COLO668 (cell line): ENCODE results near the gene ABCD3.
"Not testable (repeated sequence)": the region's sequence is repeated elsewhere in the genome, so short reads cannot be mapped to it uniquely, and the experiment has no call there.

ENCODE experiments used
- DNase-seq: peaks from one replicate; lab custom pipeline; 2025; ENCODE audit not compliant: unreplicated experiment; lab: John Stamatoyannopoulos, UW

ABCD3 gene

DNA sequence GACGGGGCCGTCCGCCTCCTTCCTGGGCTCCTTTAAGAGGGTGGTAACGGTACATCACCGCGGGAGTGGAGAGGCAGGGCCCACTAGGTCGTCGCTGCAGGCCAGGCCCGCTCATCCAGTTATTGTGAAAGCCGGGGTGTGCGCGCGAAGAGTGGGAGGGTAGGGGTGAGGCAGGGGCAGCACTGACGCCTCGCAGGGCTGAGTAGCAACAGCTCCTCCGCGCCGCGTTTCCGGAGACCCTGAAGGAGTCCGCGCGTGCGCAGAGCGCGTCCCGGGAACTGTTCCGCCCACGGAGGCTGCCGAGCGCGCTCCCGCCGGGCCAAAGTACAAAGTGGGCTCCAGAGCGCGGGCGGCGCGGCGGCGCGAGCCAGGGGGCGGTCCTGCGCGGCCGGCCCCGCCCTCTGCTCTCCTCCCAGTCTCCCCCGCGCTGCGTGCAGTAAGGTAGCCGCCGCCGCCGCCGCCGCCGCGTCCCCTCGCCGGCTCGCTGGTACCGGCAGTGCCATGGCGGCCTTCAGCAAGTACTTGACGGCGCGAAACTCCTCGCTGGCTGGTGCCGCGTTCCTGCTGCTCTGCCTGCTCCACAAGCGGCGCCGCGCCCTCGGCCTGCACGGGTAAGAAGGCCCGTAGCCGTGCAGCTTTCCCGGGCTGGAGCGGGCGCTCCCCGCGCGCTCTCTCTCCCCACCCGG lies at the start of gene ABCD3:
Gene ABCD3, plus strand, starts transcription at position 412 of the 686 bp plus-strand sequence. Its CDS starts 90 bp downstream, at position 502.
- peak; percentile 99 for DNase-seq

DNA sequence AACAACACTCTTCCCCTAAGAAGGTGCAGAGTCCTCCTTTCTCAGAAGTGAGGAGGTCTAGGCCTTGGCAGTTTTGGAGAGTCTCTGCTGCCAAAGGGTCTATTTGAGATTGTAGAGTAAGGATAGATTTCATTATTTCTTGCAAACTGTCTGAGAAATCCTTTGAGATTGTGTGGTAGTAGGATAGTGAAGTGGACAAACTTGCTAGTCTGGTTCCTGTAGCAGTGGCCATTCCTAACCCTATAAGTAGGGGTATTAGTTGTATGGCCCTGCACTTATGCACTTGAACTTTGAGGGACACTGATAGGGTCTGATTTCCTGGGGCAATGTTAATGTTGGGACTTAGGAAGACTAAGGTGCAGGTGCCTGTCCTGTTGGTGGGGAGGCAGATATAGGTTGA lies 45.4 kb upstream of the ABCD3 start:
- DNase-seq: not testable (repeated sequence)

DNA sequence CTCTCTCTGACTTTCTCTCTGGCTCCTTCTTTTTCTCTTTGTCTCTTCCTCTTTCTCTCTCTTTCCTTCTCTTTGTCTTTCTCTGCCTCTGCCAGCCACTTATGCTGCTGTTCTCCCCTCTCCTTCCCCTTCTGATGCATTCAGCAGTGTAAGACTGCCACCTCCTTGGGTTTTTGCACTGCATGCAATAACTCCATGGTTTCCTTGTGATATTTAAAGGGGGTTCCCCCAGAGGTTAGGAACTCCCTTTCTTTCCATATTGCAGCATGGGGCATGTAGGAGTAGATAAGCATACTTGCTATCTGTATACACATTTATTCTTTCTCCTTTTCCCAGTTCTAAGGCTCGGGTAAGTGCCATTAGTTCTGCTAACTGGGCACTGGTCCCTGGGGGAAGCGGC lies 44.9 kb upstream of the ABCD3 start:
- DNase-seq: not testable (repeated sequence)

DNA sequence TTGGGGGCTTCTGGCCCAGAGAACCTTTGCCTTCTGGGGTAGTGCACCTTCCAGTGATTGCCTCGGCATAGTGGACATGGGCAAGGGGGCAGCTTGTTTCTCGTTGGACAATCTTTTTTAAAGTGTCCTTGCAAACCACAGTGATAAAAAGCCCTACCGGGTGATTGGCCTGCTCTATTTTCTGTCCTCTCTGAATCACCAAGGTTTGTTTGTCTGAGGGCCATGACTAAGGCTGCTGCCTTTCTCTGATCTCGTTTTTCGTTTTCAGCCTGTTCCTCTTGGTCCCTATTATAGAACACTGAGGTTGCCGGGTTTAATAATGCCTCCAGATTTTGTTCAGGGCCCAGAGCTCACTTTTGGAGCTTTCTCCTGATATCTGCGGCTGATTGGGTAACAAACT lies 42.5 kb upstream of the ABCD3 start:
- DNase-seq: not testable (repeated sequence)

DNA sequence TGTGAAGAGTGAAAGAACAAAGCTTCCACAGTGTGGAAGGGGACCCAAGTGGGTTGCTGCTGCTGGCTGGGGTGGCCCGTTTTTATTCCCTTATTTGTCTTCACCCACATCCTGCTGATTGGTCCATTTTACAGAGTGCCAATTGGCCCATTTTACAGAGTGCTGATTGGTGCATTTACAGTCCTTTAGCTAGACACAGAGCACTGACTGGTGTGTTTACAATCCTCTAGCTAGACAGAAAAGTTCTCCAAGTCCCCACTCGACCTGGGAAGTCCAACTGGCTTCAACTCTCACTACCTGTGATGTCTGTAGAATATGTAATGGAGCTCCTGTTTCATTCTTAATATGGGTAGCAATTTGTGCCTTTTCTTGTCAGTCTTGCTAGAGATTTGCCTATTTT lies 39.7 kb upstream of the ABCD3 start:
- DNase-seq: not testable (repeated sequence)

DNA sequence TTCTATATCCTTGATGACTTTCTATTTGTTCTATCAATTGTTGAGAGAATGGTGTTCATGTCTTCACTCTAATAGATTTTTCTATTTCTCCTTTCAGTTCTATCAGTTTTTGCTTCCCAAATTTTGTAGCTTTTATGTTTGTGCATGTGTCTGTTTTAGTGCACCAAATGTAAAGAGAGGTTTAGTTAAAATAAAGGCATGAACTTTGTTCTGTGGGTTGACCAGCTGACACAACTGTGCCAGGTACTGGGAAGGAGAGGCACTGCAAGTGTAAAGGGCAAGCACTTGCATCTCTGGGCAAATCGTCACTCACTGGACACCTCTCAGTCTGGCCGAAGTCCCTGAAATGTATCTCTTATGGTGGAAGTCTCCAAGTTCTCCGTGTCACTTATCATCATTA lies 38.6 kb upstream of the ABCD3 start:
- DNase-seq: no peak

DNA sequence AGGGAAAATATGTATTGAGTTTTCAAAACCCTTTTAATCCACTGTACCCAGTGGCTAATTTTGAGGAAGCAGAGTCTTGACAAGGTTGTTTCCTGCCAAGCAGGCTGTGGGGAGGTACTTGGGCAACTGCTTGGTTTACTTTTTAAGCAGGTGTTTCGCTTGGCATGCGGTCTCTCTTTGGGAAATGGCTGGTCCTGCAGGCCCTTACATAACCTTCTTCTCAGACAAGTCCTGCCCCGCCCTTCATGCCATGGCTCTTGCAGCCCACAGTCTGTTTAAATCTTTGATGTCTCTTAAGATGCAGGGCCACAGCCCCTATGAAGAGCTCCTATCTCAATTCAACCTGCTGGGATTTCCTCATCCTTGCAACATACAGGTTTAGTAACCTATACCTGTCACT lies 36.0 kb upstream of the ABCD3 start:
- no peak for DNase-seq

DNA sequence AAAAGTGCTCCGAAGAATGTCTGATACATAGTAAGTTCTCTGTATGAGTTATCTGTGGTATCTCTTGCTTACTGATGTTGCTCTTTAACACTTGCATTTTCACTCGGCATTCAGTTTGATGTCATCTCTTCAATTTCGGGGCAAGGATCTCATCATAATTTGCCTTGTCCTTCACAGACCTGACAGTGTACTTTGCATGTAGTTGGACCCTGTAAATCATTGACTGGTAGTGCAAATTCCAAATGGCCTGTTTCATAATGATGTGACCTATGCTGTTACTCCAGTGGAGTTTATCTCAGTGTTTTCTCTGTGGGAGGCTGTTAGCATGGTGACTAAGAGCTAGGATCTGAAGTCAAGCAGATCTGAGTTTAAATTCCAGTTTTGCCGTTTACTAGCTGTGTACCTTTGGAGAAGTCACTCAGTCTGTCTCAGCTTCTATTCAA lies 34.2 kb upstream of the ABCD3 start:
- peak; percentile 22 for DNase-seq

DNA sequence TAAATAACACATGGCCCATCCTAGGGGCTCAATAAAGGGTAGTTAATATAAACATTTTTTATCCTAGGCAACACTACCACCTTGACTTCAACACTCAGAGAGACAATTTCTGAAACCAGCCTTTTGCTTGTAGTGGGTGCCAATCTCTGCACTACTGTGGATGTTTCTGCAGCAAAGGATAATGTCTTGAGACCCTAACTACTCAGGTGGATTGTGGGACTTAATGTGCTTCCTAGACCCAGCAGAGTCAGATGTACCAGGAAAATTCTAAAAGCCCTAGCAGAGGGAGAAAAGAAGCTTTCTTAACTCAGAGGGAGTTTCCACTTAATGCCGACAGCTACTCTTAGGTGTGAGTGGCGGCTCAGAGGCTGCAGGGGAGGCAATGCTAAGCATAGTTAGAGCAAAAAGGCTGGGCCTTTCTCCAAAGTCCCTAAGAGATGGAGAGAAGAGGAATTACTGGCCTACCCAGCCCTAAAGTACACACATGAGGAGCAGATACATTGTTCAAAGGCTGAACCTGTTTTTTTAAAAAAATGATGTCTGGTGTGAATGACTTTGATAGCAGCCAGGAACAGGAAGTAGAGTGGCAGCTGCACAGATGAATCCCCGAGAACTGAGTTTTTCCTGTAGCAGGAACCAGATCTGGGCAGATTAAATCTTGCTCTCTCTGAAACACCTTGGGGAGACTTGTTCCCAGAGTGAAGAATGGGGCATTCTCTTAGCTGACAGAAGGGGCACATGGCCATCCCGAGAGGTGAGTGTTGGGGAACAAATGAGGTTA lies 33.5 kb upstream of the ABCD3 start:
- peak; percentile 14 for DNase-seq

DNA sequence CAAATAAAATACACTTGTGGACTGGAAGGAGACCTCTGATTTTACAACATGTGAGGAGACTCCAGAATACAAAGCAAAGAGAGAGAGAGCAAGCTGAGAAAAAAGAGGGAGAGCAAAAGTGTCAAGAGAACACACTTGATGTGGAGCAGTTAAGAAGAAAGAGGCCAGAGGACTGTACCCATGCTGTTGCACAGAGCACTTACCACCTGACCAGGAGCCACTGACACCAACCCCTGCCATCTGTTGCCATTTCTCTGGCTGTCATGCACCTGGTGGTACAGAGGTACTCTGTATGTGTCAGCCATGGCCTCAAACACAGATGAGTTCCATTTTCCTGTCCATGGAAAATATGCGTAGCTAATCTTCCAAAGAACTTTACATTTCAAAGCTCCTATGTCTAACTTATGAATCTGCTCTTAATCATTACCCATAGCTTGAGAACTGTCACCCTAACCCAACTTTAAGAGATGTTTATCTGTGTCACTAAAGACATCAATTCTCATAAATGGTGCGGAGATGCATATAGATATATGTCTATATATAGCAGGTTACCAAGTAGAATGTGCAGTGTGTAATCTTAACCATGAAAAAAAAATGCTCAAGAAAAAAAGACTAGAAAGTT lies 32.8 kb upstream of the ABCD3 start:
- DNase-seq: no peak

DNA sequence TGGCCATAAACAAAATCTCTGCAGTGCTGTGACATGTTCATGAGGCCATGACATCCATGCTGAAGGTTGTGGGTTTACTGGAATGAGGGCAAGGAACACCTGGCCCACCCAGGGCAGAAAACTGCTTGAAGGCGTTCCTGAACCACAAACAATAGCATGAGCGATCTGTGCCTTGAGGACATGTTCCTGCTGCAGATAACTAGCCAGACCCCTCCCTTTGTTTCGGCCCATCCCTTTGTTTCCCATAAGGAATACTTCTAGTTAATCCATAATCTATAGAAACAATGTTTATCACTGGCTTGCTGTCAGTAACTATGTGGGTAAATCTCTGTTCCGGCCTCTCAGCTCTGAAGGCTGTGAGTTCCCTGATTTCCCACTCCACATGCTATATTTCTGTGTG lies 28.9 kb upstream of the ABCD3 start:
- no peak for DNase-seq

DNA sequence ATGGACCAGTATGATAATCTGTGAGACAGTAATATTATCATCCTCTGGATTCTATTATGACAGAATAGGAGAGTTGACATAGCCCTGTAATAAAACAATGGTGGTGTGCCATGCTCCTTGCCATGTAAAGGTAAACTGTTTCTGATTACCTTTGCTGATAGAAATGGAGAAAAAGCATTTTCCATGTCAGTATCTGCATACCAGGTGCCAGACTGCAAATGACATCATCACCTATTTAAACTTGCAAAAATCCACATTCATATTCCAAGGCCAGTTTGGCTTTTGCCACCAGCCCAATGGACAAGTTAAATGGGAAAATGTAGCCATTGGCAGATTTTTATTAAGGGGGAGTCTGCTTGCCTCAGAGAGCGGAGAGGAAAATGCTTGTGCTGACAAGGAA lies 23.9 kb upstream of the ABCD3 start:
- no peak for DNase-seq

DNA sequence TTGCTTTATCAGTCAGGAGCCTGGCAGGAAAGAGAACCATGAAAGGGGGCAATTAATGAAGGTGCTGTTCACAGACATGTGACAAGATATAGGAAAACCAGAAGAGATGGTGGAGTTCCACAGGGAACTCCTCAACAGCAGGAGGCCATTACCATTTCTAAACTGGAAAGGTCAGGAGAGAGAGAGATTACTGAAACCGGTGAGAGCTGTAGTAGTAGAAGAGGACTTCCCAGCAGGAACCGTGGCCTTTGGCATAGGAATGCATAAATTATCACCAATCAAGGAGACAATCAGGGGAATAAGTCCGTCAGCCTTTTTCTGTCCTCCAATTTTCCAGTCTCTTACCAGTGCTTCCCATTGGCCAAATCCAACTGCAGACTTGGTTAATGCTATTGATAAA lies 23.0 kb upstream of the ABCD3 start:
- no peak for DNase-seq

DNA sequence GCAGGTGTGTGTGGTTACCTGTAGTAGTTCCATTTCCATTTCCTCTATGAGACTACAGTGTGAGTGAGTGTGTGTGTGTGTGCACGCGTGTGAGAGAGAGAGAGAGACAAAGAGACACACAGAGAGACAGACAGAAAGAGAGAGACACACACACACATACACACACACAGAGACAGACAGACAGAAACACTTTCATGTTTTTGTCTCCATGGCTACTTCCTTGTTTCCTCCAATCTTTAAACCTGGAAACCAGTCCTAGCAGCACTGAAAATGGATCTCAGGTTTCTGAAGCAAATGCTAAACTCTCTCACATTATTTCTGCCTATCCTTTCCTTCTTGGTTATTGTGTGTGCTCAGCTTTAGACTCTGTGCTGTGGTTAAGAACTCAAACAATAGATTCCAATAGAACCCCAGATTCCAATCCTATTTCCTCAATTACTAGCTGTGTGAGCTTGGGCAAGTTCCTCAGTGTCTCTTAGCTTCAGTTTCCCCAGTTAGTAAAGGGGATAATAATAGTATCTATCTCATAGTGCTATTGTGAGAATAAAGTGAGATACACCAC lies 22.4 kb upstream of the ABCD3 start:
- DNase-seq: no peak

DNA sequence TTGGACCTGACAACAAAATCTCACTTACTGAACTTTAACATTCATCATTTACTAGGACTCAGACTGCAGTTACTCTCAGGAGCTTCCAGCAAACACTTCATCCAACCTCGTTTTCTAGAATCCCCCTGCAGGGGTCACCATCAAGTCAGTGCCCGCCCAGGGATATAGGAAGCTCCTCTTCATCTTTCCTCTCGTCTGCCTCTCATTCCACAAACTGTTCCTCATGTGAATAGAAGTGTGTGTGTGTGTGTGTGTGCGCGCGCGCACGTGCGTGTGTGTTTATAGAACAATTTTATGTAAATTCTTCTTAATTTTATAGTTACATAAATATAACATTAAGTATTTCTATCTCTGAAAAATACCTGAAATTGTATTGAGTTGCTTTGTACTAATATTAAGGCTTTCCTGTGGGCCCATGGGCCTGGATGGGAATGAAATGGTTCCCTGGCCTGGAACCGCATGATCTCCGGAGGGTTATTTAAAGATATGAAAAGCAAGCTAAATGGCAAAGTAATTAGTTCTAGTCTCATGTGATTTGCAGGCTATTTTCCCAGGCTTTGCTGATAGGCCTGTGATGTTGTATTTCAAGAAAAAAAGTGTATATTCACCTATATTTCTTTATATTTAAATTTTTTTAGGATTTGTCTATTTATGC lies 21.7 kb upstream of the ABCD3 start:
- no peak for DNase-seq

DNA sequence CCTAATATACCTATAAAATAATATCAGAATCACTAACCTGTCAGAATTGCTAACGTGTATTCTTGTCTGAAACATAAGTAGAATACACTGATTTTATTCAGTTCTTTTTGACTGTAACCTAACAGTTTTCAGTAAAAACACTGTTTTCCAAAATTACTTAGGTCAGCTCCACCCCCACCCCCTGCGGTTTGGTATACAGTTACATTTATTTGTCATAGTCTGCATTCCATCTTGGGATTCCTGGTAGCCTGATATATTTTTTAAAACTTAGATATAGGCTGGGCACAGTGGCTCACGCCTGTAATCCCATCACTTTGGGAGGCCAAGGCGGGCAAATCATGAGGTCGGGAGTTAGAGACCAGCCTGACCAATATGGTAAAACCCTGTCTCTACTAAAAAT lies 19.8 kb upstream of the ABCD3 start:
- DNase-seq: no peak

DNA sequence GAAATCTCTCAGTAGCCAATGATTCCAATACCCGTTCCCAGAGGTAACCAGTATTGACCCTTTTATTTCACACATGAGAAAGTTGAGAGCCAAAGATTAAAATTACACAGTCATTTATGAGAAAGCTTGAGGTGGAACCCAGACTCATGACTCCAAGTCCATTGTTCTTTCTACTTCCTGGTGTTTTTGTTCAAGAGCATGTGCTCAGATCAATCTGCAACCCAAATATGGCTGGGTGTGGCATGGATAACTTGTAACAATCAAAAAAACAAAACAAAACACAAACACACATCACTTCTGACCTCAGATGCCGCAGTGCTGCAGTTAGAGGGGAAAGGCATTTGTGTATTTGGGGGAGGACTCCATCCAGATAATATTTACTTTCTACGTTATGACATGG lies 18.7 kb upstream of the ABCD3 start:
- DNase-seq: no peak

DNA sequence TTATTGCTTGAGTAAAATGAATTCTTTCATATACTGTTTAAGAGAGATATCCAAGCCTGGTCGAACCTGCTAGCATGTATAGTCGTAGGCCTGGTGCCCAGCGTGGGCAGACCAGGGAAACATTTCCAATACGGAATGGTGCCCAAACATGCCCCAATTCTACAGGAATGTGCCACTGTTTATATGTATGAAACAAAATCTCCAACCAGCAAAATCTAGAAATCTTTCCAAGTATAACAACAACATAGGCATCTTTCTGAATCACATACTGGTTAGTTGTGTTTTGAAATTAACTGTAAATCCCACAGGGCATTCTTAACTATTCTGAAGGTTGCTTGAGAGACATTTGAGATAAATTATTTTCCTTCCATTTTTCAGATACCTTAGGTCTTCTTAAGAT lies 17.0 kb upstream of the ABCD3 start:
- DNase-seq: no peak

DNA sequence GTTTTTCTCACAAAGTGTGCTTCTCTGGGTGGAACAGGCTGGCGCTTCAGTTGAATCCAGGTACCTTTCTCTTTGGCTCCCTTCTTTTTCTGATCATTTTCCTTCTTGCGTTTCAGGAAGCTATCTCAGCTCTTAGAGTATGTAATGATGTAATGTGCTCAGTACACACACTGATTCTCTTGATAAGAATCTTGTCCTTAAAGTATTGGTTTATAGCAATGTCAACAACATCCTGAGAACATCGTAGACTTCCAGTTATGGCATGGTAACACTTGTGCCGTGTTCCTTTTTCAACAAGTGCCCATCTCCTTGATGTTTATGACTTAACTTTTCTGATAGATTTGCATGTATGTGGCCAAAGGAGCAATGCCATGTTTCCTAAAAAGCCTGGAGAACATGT lies 11.7 kb upstream of the ABCD3 start:
- DNase-seq: no peak

DNA sequence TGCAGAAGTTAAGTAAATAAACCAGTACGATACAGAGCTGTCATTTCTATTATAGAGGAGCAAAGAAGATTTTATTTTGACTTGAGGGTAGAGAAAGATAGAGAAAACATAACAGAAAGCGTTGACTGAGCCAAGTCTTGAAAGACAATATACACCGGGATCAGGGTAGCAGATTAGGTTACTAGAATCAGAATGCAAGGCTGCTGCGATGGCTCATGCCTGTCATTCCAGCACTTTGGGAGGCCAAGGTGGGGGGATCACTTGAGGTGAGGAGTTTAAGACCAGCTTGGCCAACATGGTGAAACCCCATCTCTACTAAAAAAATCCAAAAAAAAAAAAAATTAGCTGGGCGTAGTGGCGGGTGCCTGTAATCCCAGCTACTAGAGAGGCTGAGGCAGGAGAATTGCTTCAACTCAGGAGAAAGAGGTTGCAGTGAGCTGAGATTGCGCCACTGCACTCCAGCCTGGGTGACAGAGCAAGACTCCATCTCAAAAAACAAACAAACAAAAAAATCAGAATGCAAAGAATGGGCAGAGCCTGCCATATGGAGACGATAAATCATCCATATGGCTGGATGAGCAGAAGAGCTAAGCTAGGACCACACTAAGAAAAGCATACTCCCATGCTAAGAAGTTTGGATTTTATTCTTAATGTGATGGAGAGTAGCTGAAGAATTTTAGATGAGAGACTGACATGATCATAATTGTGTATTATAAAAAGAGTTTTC lies 9.9 kb upstream of the ABCD3 start:
- DNase-seq: no peak

DNA sequence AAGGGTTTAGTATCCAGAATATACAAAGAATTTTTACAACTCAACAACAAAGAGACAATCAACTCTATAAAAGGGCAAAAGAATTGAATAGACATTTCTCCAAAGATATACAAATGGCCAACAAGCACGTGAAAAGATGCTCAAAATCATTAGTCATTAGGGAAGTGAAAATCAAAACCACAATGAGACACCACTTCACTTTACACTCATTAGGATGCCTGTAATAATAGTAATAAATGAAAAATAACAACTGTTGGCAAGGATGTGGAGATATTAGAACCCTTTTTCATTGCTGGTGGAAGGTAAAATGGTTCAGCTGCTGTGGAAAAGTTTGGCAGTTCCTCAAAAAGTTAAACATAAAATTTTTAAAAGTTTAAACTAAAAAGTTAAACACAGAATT lies 7.0 kb upstream of the ABCD3 start:
- DNase-seq: no peak
